MM.1S (cell line): Measurements from ENCODE around the gene NOL4L.

Source experiments
- DNase-seq: peaks from one replicate; pipeline ENCODE4 v3.0.0-alpha.2; 2015
- H2AFZ ChIP-seq: fragments of 300-600 bp; sonication (generic); 2 replicates; pipeline ENCODE4 v1.6.0; 2016; ENCODE audit warnings: antibody characterized with exemption, low read length
- H3F3A ChIP-seq: fragments of 300-600 bp; sonication (generic); 2 replicates; pipeline ENCODE4 v1.6.1; 2016; ENCODE audit warnings: mild to moderate bottlenecking, antibody characterized with exemption, low read length, moderate library complexity, mixed read lengths; ENCODE audit not compliant: insufficient read depth
- H3K27ac ChIP-seq: fragments of 300-600 bp; sonication (generic); 2 replicates; pipeline ENCODE4 v1.5.1; 2016; ENCODE audit warnings: mild to moderate bottlenecking, low read length
- H3K27me3 ChIP-seq: fragments of 300-600 bp; sonication (generic); replicated peaks from 2 replicates; pipeline ENCODE4 v1.6.0; 2016; ENCODE audit warnings: low read length; ENCODE audit not compliant: insufficient read depth
- H3K36me3 ChIP-seq: fragments of 300-600 bp; sonication (generic); replicated peaks from 2 replicates; pipeline ENCODE4 v1.6.1; 2016; ENCODE audit warnings: mild to moderate bottlenecking, low read length, mixed read lengths; ENCODE audit not compliant: insufficient read depth
- H3K4me1 ChIP-seq: fragments of 300-600 bp; sonication (generic); 2 replicates; pipeline ENCODE4 v1.6.1; 2016; ENCODE audit warnings: low read length, mixed read lengths
- H3K4me2 ChIP-seq: fragments of 300-600 bp; sonication (generic); 2 replicates; pipeline ENCODE4 v1.6.0; 2016; ENCODE audit warnings: low read depth, low read length
- H3K4me3 ChIP-seq: fragments of 300-600 bp; sonication (generic); 2 replicates; pipeline ENCODE4 v1.5.1; 2016; ENCODE audit warnings: low read length, mixed read lengths
- H3K79me2 ChIP-seq: fragments of 300-600 bp; sonication (generic); 2 replicates; pipeline ENCODE4 v1.6.1; 2016; ENCODE audit warnings: mixed run types, low read length, mixed read lengths
- H3K9ac ChIP-seq: fragments of 300-600 bp; sonication (generic); 2 replicates; pipeline ENCODE4 v1.6.1; 2016; ENCODE audit warnings: low read length, mixed read lengths
- H3K9me2 ChIP-seq: fragments of 300-600 bp; sonication (generic); replicated peaks from 2 replicates; pipeline ENCODE4 v1.6.1; 2016; ENCODE audit warnings: mild to moderate bottlenecking, low read length, mixed read lengths; ENCODE audit not compliant: insufficient read depth
- H3K9me3 ChIP-seq: fragments of 300-600 bp; sonication (generic); replicated peaks from 2 replicates; pipeline ENCODE4 v1.6.1; 2016; ENCODE audit warnings: mild to moderate bottlenecking, low read length, mixed read lengths; ENCODE audit not compliant: insufficient read depth
- H4K20me1 ChIP-seq: fragments of 300-600 bp; sonication (generic); 2 replicates; pipeline ENCODE4 v1.6.1; 2016; ENCODE audit warnings: mild to moderate bottlenecking, low read length, moderate library complexity, mixed read lengths; ENCODE audit not compliant: insufficient read depth
- EZH2 ChIP-seq: fragments of 300-600 bp; sonication (generic); optimal IDR thresholded peaks from 2 replicates; pipeline ENCODE3; 2017; ENCODE audit warnings: low read depth, mild to moderate bottlenecking, antibody characterized with exemption, low read length, mixed read lengths
- EZH2phosphoT487 ChIP-seq: fragments of 300-600 bp; sonication (generic); IDR thresholded peaks from 2 replicates; pipeline ENCODE4 v1.6.1; 2018; ENCODE audit warnings: antibody characterized with exemption, low read length
- TF ChIP-seq, protein P1 (sequence below): fragments of 300-600 bp; sonication (generic); IDR thresholded peaks from 2 replicates; pipeline ENCODE4 v1.5.1; 2016; ENCODE audit warnings: antibody characterized with exemption, low read length, mixed read lengths

Gene NOL4L

DNA sequence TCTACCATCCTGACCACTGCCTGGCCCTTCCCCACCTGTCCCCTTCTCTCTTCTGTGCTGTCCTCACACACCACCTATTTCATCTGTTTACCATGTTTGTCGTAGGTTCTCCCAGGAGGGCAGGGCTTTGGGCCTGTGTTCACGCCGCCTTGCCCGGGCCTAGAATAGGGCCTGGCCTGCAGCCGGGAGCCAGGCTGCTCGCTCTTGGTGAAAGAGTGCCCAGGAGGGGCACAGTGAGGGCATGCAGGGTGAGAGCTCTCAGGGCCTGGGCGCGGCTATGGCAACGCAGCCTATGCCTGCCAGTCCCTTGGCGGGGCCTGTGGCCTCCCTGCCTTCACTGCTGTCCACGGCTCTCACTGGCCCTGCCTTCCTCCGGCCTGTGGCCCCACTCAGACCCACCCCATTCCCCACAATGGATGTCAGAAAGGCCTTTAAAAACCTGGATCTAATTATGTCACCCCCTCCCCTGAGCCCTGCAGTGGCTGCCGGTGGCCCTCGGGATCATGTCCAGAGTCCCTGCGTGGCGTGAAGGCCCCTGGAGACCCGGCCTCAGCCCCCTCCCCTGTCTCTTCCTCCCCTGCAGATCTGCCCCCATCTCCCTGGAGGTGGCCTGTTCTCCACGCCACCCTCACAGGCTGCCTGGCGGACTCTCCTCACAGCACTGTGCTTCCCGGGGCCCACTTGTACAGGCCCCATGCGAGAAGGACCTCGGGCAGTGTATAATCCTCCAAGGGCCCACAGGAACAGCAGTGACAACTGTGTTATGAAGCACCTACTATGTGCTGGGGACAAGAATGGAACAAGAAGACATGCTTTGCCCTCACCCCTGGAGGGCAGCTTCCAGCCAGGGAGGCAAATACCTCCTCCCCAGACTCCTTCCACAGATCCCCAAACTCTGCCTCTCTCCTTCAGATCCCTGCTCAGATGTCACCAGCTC, 22.9 kb upstream of the NOL4L start:
- H3K9me2 ChIP-seq: no peaks in the 10 kb centered on the region
- peaks cover 5% of the 10 kb centered on the region for H3K4me1 ChIP-seq
- no peaks in the 10 kb centered on the region for H3K9me3 ChIP-seq
- H2AFZ ChIP-seq: no peak overlapping the region
- DNase-seq: no peak
- no peaks in the 10 kb centered on the region for H4K20me1 ChIP-seq
- TF ChIP-seq, protein P1, sequence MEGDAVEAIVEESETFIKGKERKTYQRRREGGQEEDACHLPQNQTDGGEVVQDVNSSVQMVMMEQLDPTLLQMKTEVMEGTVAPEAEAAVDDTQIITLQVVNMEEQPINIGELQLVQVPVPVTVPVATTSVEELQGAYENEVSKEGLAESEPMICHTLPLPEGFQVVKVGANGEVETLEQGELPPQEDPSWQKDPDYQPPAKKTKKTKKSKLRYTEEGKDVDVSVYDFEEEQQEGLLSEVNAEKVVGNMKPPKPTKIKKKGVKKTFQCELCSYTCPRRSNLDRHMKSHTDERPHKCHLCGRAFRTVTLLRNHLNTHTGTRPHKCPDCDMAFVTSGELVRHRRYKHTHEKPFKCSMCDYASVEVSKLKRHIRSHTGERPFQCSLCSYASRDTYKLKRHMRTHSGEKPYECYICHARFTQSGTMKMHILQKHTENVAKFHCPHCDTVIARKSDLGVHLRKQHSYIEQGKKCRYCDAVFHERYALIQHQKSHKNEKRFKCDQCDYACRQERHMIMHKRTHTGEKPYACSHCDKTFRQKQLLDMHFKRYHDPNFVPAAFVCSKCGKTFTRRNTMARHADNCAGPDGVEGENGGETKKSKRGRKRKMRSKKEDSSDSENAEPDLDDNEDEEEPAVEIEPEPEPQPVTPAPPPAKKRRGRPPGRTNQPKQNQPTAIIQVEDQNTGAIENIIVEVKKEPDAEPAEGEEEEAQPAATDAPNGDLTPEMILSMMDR: no peak
- no peak for TF ChIP-seq EZH2phosphoT487
- no peak for TF ChIP-seq EZH2
- no peaks in the 10 kb centered on the region for H3F3A ChIP-seq
- no peaks in the 10 kb centered on the region for H3K79me2 ChIP-seq
- H3K9ac ChIP-seq: no peak overlapping the region
- no peak overlapping the region for H3K4me2 ChIP-seq
- H3K4me3 ChIP-seq: no peak overlapping the region
- H3K27me3 ChIP-seq: 0 out of 2 replicates have a peak, but pooled peaks cover 14% of the 10 kb centered on the region
- no peaks in the 10 kb centered on the region for H3K36me3 ChIP-seq
- H3K27ac ChIP-seq: no peak overlapping the region

DNA sequence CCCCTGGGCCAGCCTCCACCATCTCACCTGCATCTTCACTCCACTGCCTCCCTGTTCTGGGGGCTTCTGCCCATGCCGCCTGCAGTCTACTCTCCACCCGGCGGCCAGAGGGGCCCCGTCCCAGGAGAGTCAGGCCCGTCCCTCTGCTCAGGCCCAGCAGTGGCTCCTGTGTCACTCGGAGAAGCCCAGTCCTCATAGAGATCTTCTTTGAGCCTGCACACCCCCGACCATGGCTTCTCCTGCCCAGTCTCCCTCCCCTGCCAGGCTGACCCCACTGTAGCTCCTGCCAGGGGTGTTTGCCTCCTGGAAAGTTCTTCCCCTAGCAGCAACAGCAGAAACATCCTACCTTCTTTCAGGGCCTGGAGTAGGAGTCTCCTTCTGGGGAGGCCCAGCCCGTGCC, 22.2 kb upstream of the NOL4L start:
- Histone ChIP-seq H3K9me2 (no peaks in the 10 kb centered on the region), H2AFZ (no peak overlapping the region), H3K4me2 (no peak overlapping the region), H3K9me3 (no peaks in the 10 kb centered on the region), H3F3A (no peaks in the 10 kb centered on the region), H3K79me2 (no peaks in the 10 kb centered on the region), H3K4me1 (peaks cover 10% of the 10 kb centered on the region), H3K9ac (no peak overlapping the region), H3K27ac (no peak overlapping the region), H3K36me3 (no peaks in the 10 kb centered on the region), H3K27me3 (0 out of 2 replicates have a peak, but pooled peaks cover 14% of the 10 kb centered on the region), H4K20me1 (no peaks in the 10 kb centered on the region), H3K4me3 (no peak overlapping the region)
- TF ChIP-seq EZH2phosphoT487: no peak
- TF ChIP-seq, protein P1: no peak
- no peak for TF ChIP-seq EZH2
- no peak for DNase-seq

DNA sequence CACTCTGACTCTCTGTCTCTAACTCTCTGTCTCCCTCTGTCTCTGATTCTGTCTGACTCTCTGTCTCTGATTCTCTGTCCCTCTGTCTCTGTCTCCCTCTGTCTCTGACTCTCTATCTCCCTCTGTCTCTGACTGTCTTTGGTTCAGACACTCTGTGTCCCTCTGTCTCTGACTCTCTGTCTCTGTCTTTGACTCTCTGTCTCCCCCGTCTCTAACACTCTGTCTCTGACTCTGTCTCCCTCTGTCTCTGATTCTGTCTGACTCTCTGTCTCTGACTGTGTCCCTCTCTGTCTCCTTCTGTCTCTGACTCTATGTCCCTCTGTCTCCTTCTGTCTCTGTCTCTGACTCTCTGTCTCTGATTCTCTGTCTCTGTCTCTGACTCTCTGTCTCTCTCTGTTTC, 21.7 kb upstream of the NOL4L start:
- Histone ChIP-seq H3K27ac (no peak overlapping the region), H3K79me2 (no peaks in the 10 kb centered on the region), H3F3A (no peaks in the 10 kb centered on the region), H3K36me3 (no peaks in the 10 kb centered on the region), H3K9ac (no peak overlapping the region), H4K20me1 (no peaks in the 10 kb centered on the region), H3K4me1 (peaks cover 10% of the 10 kb centered on the region), H3K9me2 (no peaks in the 10 kb centered on the region), H3K27me3 (0 out of 2 replicates have a peak, but pooled peaks cover 14% of the 10 kb centered on the region), H3K4me3 (no peak overlapping the region), H3K4me2 (no peak overlapping the region), H3K9me3 (no peaks in the 10 kb centered on the region), H2AFZ (no peak overlapping the region)
- TF ChIP-seq EZH2phosphoT487 (no peak), EZH2 (no peak)
- TF ChIP-seq, protein P1: no peak
- DNase-seq: no peak
